ENCODE data around the gene REV1. TPM values are rescaled to one million over a fixed set of nuclear protein-coding genes. Genes with fewer than 3 reads are reported as not detected.

Gene REV1
- total RNA-seq, 1 donor from 2014 or later: 51.9 TPM

DNA sequence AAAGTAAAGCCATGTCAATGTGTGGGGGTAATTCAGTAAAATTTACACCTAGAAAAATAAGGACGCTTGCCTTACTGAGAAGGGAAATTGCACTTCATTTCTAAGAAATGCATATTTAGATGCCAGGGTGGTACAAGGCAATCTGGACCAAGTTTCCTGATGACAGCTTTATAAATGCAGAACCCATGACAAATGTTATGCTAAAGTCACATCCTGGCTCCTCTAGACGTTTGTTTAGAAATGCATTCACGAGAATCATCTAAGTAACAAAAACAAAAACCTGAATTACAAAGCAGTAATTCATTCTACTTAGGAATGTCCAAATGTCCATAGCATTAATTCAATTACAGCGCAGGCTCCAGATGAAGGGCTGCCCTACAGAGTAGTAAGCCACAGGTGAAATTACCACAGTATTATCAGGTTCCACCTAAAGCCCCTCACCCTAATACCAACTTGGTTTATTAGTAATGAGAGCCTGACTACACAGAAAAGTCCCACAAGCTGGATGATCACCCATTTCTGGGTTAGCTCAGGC is 49.8 kb downstream of the REV1 start:
- H3K36me3 Mint-ChIP-seq: peaks cover 15% of the 10 kb centered on the region
- H2AFZ ChIP-seq (replicated peaks): no peak overlapping the region
- H3K4me2 ChIP-seq: no peak overlapping the region
- peak overlapping the region; percentile 1 for H3K9ac ChIP-seq
- H3K79me2 ChIP-seq (ENCODE audit: low read depth): peaks cover 11% of the 10 kb centered on the region
- H3K4me3 ChIP-seq: no peak overlapping the region
- H3K36me3 ChIP-seq: no peaks in the 10 kb centered on the region
- H4K20me1 ChIP-seq (ENCODE audit: low read depth): peaks cover 8% of the 10 kb centered on the region
- no peak overlapping the region for H3K27ac Mint-ChIP-seq
- TF ChIP-seq EZH2phosphoT487 (IDR thresholded peaks at IDR 0.05) (no peak), EZH2 (IDR thresholded peaks at IDR 0.05) (no peak)
- TF ChIP-seq, protein P1, sequence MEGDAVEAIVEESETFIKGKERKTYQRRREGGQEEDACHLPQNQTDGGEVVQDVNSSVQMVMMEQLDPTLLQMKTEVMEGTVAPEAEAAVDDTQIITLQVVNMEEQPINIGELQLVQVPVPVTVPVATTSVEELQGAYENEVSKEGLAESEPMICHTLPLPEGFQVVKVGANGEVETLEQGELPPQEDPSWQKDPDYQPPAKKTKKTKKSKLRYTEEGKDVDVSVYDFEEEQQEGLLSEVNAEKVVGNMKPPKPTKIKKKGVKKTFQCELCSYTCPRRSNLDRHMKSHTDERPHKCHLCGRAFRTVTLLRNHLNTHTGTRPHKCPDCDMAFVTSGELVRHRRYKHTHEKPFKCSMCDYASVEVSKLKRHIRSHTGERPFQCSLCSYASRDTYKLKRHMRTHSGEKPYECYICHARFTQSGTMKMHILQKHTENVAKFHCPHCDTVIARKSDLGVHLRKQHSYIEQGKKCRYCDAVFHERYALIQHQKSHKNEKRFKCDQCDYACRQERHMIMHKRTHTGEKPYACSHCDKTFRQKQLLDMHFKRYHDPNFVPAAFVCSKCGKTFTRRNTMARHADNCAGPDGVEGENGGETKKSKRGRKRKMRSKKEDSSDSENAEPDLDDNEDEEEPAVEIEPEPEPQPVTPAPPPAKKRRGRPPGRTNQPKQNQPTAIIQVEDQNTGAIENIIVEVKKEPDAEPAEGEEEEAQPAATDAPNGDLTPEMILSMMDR (IDR thresholded peaks at IDR 0.05): no peak
- H3K4me1 ChIP-seq: no peaks in the 10 kb centered on the region
- no peaks in the 10 kb centered on the region for H3K9me3 ChIP-seq (ENCODE audit: low read depth)
- no peak overlapping the region for H3K4me3 Mint-ChIP-seq
- H3K4me1 Mint-ChIP-seq: no peaks in the 10 kb centered on the region
- H3K27me3 Mint-ChIP-seq (ENCODE audit: insufficient read depth, low read depth): peaks cover 2% of the 10 kb centered on the region
- DNase-seq (ENCODE audit: low spot score): no peak
- no peaks in the 10 kb centered on the region for H3K9me3 Mint-ChIP-seq
- no peak overlapping the region for H3K27ac ChIP-seq
- H3F3A ChIP-seq (ENCODE audit: low read depth): no peaks in the 10 kb centered on the region
- no peaks in the 10 kb centered on the region for H3K27me3 ChIP-seq

DNA sequence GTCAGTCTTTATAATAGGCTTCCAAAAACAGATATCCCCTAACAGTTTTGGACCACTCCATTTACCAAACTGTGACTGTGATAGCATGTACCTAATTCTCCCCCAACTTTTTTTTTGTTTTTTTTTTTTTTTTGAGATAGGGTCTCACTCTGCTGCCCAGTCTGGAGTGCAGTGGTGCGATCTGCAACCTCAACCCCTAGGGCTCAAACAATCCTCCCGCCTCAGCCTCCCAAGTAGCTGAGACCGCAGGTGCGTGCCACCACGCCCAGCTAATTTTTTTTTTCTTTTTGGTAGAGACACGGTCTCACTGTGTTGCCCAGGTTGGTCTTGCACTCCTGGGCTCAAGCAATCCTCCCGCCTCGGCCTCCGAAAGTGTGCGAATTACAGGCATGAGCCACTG is 52.9 kb downstream of the REV1 start:
- Mint-ChIP-seq H3K4me3 (no peak overlapping the region), H3K9me3 (no peaks in the 10 kb centered on the region), H3K27ac (no peak overlapping the region), H3K36me3 (peaks cover 14% of the 10 kb centered on the region), H3K4me1 (peaks cover 8% of the 10 kb centered on the region), H3K27me3 (ENCODE audit: insufficient read depth, low read depth) (peaks cover 2% of the 10 kb centered on the region)
- Histone ChIP-seq H3K9ac (no peak overlapping the region), H3K9me3 (ENCODE audit: low read depth) (no peaks in the 10 kb centered on the region), H3K36me3 (no peaks in the 10 kb centered on the region), H3K27ac (no peak overlapping the region), H3K79me2 (ENCODE audit: low read depth) (no peaks in the 10 kb centered on the region), H3K27me3 (no peaks in the 10 kb centered on the region), H3K4me3 (no peak overlapping the region), H2AFZ (replicated peaks) (no peak overlapping the region), H3K4me1 (no peaks in the 10 kb centered on the region), H3F3A (ENCODE audit: low read depth) (no peaks in the 10 kb centered on the region), H3K4me2 (no peak overlapping the region), H4K20me1 (ENCODE audit: low read depth) (peaks cover 15% of the 10 kb centered on the region)
- DNase-seq (ENCODE audit: low spot score): no peak
- TF ChIP-seq, protein P1 (IDR thresholded peaks at IDR 0.05): no peak
- TF ChIP-seq EZH2phosphoT487 (IDR thresholded peaks at IDR 0.05): no peak
- TF ChIP-seq EZH2 (IDR thresholded peaks at IDR 0.05): no peak

DNA sequence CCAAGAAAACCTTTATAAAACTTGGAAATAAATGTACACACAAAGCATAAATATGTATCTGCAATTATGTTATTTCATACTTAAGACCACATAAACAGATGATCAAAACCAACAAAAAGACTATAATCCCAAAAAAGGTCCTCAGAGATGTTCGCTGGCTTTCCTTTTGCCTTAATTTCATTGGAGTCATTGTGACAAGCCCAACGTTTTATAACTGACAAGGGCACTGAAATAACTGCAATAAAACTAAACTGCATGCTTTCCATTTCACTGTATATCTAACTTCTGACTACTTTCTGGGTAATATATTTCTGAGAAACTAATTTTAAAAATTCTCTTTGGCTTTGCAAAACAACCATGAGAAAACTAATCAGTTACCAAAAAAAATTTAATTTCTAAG is 56.5 kb downstream of the REV1 start:
- TF ChIP-seq EZH2phosphoT487 (IDR thresholded peaks at IDR 0.05): no peak
- TF ChIP-seq, protein P1 (IDR thresholded peaks at IDR 0.05): no peak
- TF ChIP-seq EZH2 (IDR thresholded peaks at IDR 0.05): no peak
- H3K4me3 ChIP-seq: no peak overlapping the region
- H3K36me3 ChIP-seq: peaks cover 4% of the 10 kb centered on the region
- no peaks in the 10 kb centered on the region for H3K9me3 ChIP-seq (ENCODE audit: low read depth)
- no peak overlapping the region for H3K4me2 ChIP-seq
- Mint-ChIP-seq H3K4me3 (no peak overlapping the region), H3K9me3 (no peaks in the 10 kb centered on the region), H3K36me3 (peaks cover 23% of the 10 kb centered on the region), H3K27ac (no peak overlapping the region), H3K27me3 (ENCODE audit: insufficient read depth, low read depth) (peaks cover 2% of the 10 kb centered on the region), H3K4me1 (peaks cover 8% of the 10 kb centered on the region)
- H4K20me1 ChIP-seq (ENCODE audit: low read depth): peaks cover 7% of the 10 kb centered on the region
- no peaks in the 10 kb centered on the region for H3F3A ChIP-seq (ENCODE audit: low read depth)
- no peak for DNase-seq (ENCODE audit: low spot score)
- no peaks in the 10 kb centered on the region for H3K27me3 ChIP-seq
- no peaks in the 10 kb centered on the region for H3K4me1 ChIP-seq
- no peak overlapping the region for H3K27ac ChIP-seq
- no peak overlapping the region for H2AFZ ChIP-seq (replicated peaks)
- no peak overlapping the region for H3K9ac ChIP-seq
- no peaks in the 10 kb centered on the region for H3K79me2 ChIP-seq (ENCODE audit: low read depth)
